ENCODE data around the gene HMGXB3. TPM values are rescaled to one million over a fixed set of nuclear protein-coding genes. Genes with fewer than 3 reads are reported as not detected.
"Not testable (repeated sequence)": the region's sequence is repeated elsewhere in the genome, so short reads cannot be mapped to it uniquely, and the experiment has no call there.

Gene HMGXB3
- total and polyA plus RNA-seq, 2 of the 13 experiments (the other 11 are each of a cell fraction or from before 2014, with no cell fraction given), result 18.8 to 23.8 TPM

DNA sequence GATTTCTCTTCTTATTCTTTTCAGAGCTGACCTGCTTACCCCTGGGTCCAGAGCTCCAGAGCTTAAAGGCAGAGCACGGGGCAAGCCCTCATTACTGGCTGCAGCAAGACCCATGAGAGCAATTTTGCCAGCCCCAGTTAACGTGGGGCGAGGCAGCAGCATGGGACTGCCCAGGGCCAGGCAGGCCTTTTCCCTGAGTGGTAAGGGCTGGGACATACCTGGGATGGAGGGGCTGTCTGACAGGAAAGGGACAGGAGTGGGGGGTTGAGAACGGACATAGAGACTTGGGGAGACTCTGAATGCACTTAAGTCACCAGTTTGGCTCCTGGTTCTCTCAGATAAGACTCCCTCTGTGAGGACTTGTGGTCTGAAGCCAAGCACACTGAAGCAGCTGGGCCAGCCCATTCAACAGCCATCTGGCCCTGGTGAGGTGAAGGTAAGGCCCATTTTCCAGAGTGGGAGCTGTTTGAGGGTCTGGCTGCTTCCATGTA is 26.2 kb downstream of the HMGXB3 start (continued):
- TF ChIP-seq KIAA2018 (CRISPR knock-in tag; IDR thresholded peaks at IDR 0.05; ENCODE audit: borderline replicate concordance), result 0 out of 2 replicates have a peak, but pooled peaks have one; percentile 54
- no peak for TF ChIP-seq ZNF550 (CRISPR knock-in tag; IDR thresholded peaks at IDR 0.05; ENCODE audit: borderline replicate concordance)
- TF ChIP-seq YY1 (IDR thresholded peaks at IDR 0.05; ENCODE audit: insufficient read depth, insufficient replicate concordance, low read depth, low read length), result no peak
- TF ChIP-seq ZNF274 (CRISPR knock-in tag; IDR thresholded peaks at IDR 0.05), result 0 out of 2 replicates have a peak, but pooled peaks have one; percentile 56
- no peak for TF ChIP-seq ZNF451 (CRISPR knock-in tag; IDR thresholded peaks at IDR 0.05)
- no peak for TF ChIP-seq ZNF546 (CRISPR knock-in tag; conservative IDR thresholded peaks at IDR 0.05)
- TF ChIP-seq, protein P1, sequence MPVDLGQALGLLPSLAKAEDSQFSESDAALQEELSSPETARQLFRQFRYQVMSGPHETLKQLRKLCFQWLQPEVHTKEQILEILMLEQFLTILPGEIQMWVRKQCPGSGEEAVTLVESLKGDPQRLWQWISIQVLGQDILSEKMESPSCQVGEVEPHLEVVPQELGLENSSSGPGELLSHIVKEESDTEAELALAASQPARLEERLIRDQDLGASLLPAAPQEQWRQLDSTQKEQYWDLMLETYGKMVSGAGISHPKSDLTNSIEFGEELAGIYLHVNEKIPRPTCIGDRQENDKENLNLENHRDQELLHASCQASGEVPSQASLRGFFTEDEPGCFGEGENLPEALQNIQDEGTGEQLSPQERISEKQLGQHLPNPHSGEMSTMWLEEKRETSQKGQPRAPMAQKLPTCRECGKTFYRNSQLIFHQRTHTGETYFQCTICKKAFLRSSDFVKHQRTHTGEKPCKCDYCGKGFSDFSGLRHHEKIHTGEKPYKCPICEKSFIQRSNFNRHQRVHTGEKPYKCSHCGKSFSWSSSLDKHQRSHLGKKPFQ (CRISPR knock-in tag; IDR thresholded peaks at IDR 0.05; ENCODE audit: insufficient replicate concordance), result no peak
- no peak for TF ChIP-seq ZNF607 (CRISPR knock-in tag; IDR thresholded peaks at IDR 0.05; ENCODE audit: borderline replicate concordance)
- no peak for TF ChIP-seq KDM3A (CRISPR knock-in tag; IDR thresholded peaks at IDR 0.05; ENCODE audit: low read depth)

- ATAC-seq, FAIRE-seq: not testable (repeated sequence)
- 95% methylated on average over 1 of the region's 1 CpG for WGBS (ENCODE audit: low lambda C conversion rate)
Measured at GRCh38 chr5:150028047-150028446, 27.5 kb downstream of the HMGXB3 start.

More at GRCh38 chr5:150028047-150028446, 27.5 kb downstream of the HMGXB3 start:
- H2AFZ ChIP-seq (ENCODE audit: low read length); H4K20me1 ChIP-seq (ENCODE audit: insufficient read depth, low read length); H3K9me3 ChIP-seq (ENCODE audit: low read length); H3K9ac ChIP-seq (ENCODE audit: insufficient read depth, low read depth, low read length); H3K27me3 ChIP-seq (ENCODE audit: control insufficient read depth in 1 of 2, insufficient read depth in 2 of 2, low read length in 2 of 2); CTCF ChIA-PET (ENCODE audit: low intra/inter-chr PET ratio, low total read pairs); H3K4me3 ChIP-seq (replicated peaks in 1 of 3; ENCODE audit: insufficient read depth in 1 of 3, low read depth in 2 of 3, low read length in 3 of 3); H3K4me2 ChIP-seq (ENCODE audit: low read depth, low read length); in situ Hi-C loops (cut with HindIII; ENCODE audit: extremely low pct_ligation_motif_present, low pct_unique_long_range_greater_than_20kb); BruUV-seq (replicated peaks); H3K79me2 ChIP-seq (ENCODE audit: insufficient read depth, low read length); DNase-seq (ENCODE audit: low spot score): not testable (repeated sequence)
- peaks cover 26 to 69% of the 10 kb centered on the region in 2 experiments for H3K36me3 ChIP-seq (replicated peaks in 1 of 2; ENCODE audit: control insufficient read depth in 1 of 2, insufficient read depth in 2 of 2, low read length in 2 of 2)
- POLR2A ChIA-PET, result interaction anchor here (0.6 to 2.5 kb wide), 3 partner anchors 8 to 110 kb away, joined by 3 to 18 read pairs (median 7); no protein-coding TSS in a partner anchor
- intact Hi-C loops (cut with micrococcal nuclease; ENCODE audit: unreplicated experiment), result loop anchor here (10.0 kb wide), 1 partner anchor 327 kb away; the partner anchor contains the start of gene TCOF1
- H3K4me1 ChIP-seq (ENCODE audit: insufficient read depth, low read length), result peaks cover 41% of the 10 kb centered on the region
- peak overlapping the region; percentile 92 for H3K27ac ChIP-seq (ENCODE audit: extremely low read length, insufficient read depth, low read length)
